Stimulated activated CD4-positive, alpha-beta T cell treated with anti-CD3 and anti-CD28 coated beads, Interleukin-15, amount 100 ng/mL, for 1 hour (primary cell): Measurements from ENCODE around the gene RAB9B.
"Not testable (repeated sequence)": the region's sequence is repeated elsewhere in the genome, so short reads cannot be mapped to it uniquely, and the experiment has no call there.

ENCODE experiments used
- DNase-seq, 2 donors: peaks; one replicate each; pipeline ENCODE4 v3.0.0-alpha.2; 2020; ENCODE audit warnings: low read depth in 1 of 2, low spot score in 1 of 2

The RAB9B gene

GRCh38 chrX:103831803-103832544, at the start of gene RAB9B:
TSS of gene RAB9B (minus strand) at chrX:103832257. CDS start at chrX:103825784, 6,473 bp downstream.
- no peak for DNase-seq

- DNase-seq, result no peak
These were observed 47.3 kb upstream of the RAB9B start for GRCh38 chrX:103879339-103879738.

- no peak for DNase-seq
These were observed 46.5 kb upstream of the RAB9B start for GRCh38 chrX:103878466-103879122.

GRCh38 chrX:103877571-103877970, 45.5 kb upstream of the RAB9B start:
- no peak for DNase-seq

GRCh38 chrX:103864886-103865534, 33.0 kb upstream of the RAB9B start:
- no peak for DNase-seq

- DNase-seq, result no peak
These were observed 32.1 kb upstream of the RAB9B start for GRCh38 chrX:103864149-103864548.

GRCh38 chrX:103861200-103861599, 29.1 kb upstream of the RAB9B start:
- no peak for DNase-seq

GRCh38 chrX:103849558-103849957, 17.5 kb upstream of the RAB9B start:
- DNase-seq, result no peak

- no peak for DNase-seq
These were observed 15.3 kb upstream of the RAB9B start for GRCh38 chrX:103847174-103847870.

- DNase-seq, result no peak
These were observed 14.3 kb upstream of the RAB9B start for GRCh38 chrX:103846386-103846785.

- peak in 1 of 2 donors; percentile 7 for DNase-seq
These were observed 13.2 kb upstream of the RAB9B start for GRCh38 chrX:103845165-103845653.

GRCh38 chrX:103839404-103839803, 7.3 kb upstream of the RAB9B start:
- DNase-seq, result no peak

- DNase-seq, result peak; percentile 19 to 48
These were observed 685 bp downstream of the RAB9B start for GRCh38 chrX:103831342-103831802.

GRCh38 chrX:103830848-103831247, 1.2 kb downstream of the RAB9B start:
- no peak for DNase-seq

- no peak for DNase-seq
These were observed 3.5 kb downstream of the RAB9B start for GRCh38 chrX:103828529-103828928.

GRCh38 chrX:103825881-103826280, 6.2 kb downstream of the RAB9B start:
- no peak for DNase-seq

GRCh38 chrX:103823591-103823990, 8.5 kb downstream of the RAB9B start:
- DNase-seq, result no peak

- DNase-seq, result not testable (repeated sequence)
These were observed 11.3 kb downstream of the RAB9B start for GRCh38 chrX:103820802-103821201.

GRCh38 chrX:103818842-103819619, 13.0 kb downstream of the RAB9B start:
- no peak for DNase-seq

GRCh38 chrX:103817502-103817901, 14.6 kb downstream of the RAB9B start:
- no peak for DNase-seq
